Astrocyte of the cerebellum (primary cell): ENCODE results near the gene LCN10.

Experiments used
- DNase-seq: peaks from one replicate; pipeline ENCODE4 v3.0.0-alpha.2; 2011; ENCODE audit warnings: low read depth
- H3K4me3 ChIP-seq: 2 replicates; pipeline ENCODE4 v1.5.1; 2011; ENCODE audit warnings: mild to moderate bottlenecking, low read depth, low read length, moderate library complexity
- CTCF ChIP-seq: IDR thresholded peaks from 2 replicates; pipeline ENCODE4 v1.5.1; 2012; ENCODE audit warnings: low read length, low read depth, moderate library complexity, mild to moderate bottlenecking; ENCODE audit errors: missing control alignments
- in situ Hi-C: cut with HindIII; loops from 2 replicates; pipeline ENCODE4 v1.10.0; 2017; ENCODE audit warnings: low sequenced_read_pairs

LCN10 gene

GRCh38 chr9:136748666-136749611, 6.2 kb upstream of the LCN10 start:
- TF ChIP-seq CTCF: no peak
- H3K4me3 ChIP-seq: no peak overlapping the region
- in situ Hi-C loops: no loop called here

GRCh38 chr9:136748201-136748600, 5.5 kb upstream of the LCN10 start, which contains the start of gene LCN6:
Gene LCN6, minus strand, starts transcription at chr9:136748525. Its CDS starts 42 bp downstream, at chr9:136748483.
- DNase-seq: no peak
- TF ChIP-seq CTCF: no peak
- in situ Hi-C loops: no loop called here
- no peak within 1 kb of the TSS for H3K4me3 ChIP-seq

More at GRCh38 chr9:136748666-136749611, 6.2 kb upstream of the LCN10 start:
- DNase-seq: no peak

- TF ChIP-seq CTCF: no peak
- no peak overlapping the region for H3K4me3 ChIP-seq
- DNase-seq: no peak
- in situ Hi-C loops: no loop called here
Measured at GRCh38 chr9:136747161-136748060, 4.7 kb upstream of the LCN10 start.

- no peak for TF ChIP-seq CTCF
- H3K4me3 ChIP-seq: no peak overlapping the region
- in situ Hi-C loops: no loop called here
- no peak for DNase-seq
Measured at GRCh38 chr9:136746621-136747020, 3.9 kb upstream of the LCN10 start.

GRCh38 chr9:136746155-136746490, 3.4 kb upstream of the LCN10 start:
- in situ Hi-C loops: no loop called here
- no peak overlapping the region for H3K4me3 ChIP-seq
- no peak for TF ChIP-seq CTCF
- DNase-seq: no peak

GRCh38 chr9:136745389-136746154, 2.8 kb upstream of the LCN10 start:
- H3K4me3 ChIP-seq: no peak overlapping the region
- no peak for TF ChIP-seq CTCF
- DNase-seq: no peak
- in situ Hi-C loops: no loop called here
